GM10266 (cell line): ENCODE results near the gene PIGT.
"Not testable (repeated sequence)": the region's sequence is repeated elsewhere in the genome, so short reads cannot be mapped to it uniquely, and the experiment has no call there.

Experiments used
- DNase-seq: peaks from one replicate; pipeline ENCODE4 v3.0.0; 2012; ENCODE audit errors: extremely low spot score
- CTCF ChIP-seq: IDR thresholded peaks from 2 replicates; pipeline ENCODE4 v1.5.1; 2012; ENCODE audit warnings: mild to moderate bottlenecking, low read depth; ENCODE audit not compliant: control insufficient read depth, insufficient read depth; ENCODE audit errors: missing control alignments

The PIGT gene

GRCh38 chr20:45465491-45466266, 49.7 kb downstream of the PIGT start:
- no peak for TF ChIP-seq CTCF
- no peak for DNase-seq

GRCh38 chr20:45467172-45467571, 51.2 kb downstream of the PIGT start:
- no peak for DNase-seq
- TF ChIP-seq CTCF = no peak

GRCh38 chr20:45467861-45468260, 51.9 kb downstream of the PIGT start:
- TF ChIP-seq CTCF = no peak
- DNase-seq = no peak

DNA sequence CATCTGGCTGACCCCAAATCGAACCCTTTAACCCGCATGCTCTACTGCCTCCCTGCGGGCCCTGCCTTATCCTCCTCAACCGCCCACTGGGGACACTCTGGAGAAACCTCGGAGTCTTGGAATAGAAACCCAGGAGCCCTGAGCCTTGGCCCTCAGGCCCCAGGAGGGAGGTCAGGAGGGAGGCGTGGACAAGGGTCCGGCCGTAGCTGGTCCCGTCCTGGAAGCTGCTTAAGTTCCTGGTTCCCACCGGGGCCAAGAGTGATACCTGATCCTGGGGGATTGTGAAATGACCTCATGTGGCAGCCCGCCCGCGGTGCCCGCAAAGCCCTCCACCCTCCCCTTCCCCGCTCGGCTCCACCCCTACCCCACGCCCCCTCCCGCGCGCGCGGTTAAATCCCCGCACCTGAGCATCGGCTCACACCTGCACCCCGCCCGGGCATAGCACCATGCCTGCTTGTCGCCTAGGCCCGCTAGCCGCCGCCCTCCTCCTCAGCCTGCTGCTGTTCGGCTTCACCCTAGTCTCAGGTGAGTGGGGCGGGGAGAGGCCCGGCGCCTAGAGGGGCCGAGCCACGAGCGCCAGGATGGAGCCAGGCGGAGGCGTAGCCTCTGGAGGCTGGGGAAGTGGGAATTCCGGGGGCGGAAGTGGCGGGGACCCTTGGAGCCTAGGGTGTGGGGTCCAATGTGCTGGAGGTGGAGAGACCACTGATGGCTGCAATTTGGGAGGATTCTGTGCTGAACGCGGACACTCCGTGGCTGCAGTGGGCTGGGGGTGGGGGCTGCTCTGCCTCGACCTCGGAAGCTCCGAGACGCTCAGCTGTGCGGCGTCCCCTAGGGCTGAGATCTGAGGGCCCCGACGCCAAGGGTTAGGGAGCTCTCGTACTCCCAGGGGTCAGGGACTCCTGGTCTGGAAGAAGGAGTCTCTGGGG, 53.7 kb downstream of the PIGT start, which contains the start of gene WFDC2:
WFDC2 (plus strand) TSS at position 418 of the 926 bp plus-strand sequence; CDS start at position 447, 29 bp downstream.
- no peak for DNase-seq

GRCh38 chr20:45470262-45470931, 54.5 kb downstream of the PIGT start:
- peak; percentile 38 for DNase-seq
- no peak for TF ChIP-seq CTCF

More for the DNA sequence above, 53.7 kb downstream of the PIGT start, which contains the start of gene WFDC2:
- peak; percentile 10 for TF ChIP-seq CTCF

GRCh38 chr20:45470937-45471336, 55.0 kb downstream of the PIGT start:
- TF ChIP-seq CTCF = peak; percentile 43
- DNase-seq = no peak

DNA sequence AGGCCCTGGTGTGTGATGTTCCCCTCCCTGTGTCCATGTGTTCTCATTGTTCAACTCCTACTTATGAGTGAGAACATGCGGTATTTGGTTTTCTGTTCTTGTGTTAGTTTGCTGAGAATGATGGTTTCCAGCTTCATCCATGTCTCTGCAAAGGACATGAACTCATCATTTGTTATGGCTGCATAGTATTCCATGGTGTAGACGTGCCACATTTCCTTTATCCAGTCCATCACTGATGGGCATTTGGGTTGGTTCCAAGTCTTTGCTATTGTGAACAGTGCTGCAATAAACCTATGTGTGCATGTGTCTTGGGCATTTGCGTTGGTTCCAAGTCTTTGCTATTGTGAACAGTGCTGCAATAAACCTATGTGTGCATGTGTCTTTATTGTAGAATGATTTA, 56.3 kb downstream of the PIGT start:
- not testable (repeated sequence) for DNase-seq
